Nephron progenitor cell (in vitro differentiated cells): ENCODE results near the gene CNNM1.

ENCODE experiments used
- DNase-seq: peaks from one replicate; pipeline ENCODE4 v3.0.0; 2021
- H3K27ac Mint-ChIP-seq: 2 replicates; pipeline ENCODE4 v1.8.0; 2021; ENCODE audit warnings: mild to moderate bottlenecking, moderate library complexity, mixed read lengths
- H3K27me3 Mint-ChIP-seq: 2 replicates; pipeline ENCODE4 v1.8.0; 2021; ENCODE audit warnings: mild to moderate bottlenecking, low read depth, mixed read lengths; ENCODE audit not compliant: poor library complexity
- H3K36me3 Mint-ChIP-seq: 2 replicates; pipeline ENCODE4 v1.8.0; 2021; ENCODE audit warnings: low read depth, mixed read lengths
- H3K4me1 Mint-ChIP-seq: 2 replicates; pipeline ENCODE4 v1.8.0; 2021; ENCODE audit warnings: mixed read lengths
- H3K4me3 Mint-ChIP-seq: 2 replicates; pipeline ENCODE4 v1.8.0; 2021; ENCODE audit warnings: mild to moderate bottlenecking, moderate library complexity, mixed read lengths
- H3K9me3 Mint-ChIP-seq: 2 replicates; pipeline ENCODE4 v1.8.0; 2021; ENCODE audit warnings: mild to moderate bottlenecking, moderate library complexity, mixed read lengths
- TF ChIP-seq, protein P1 (sequence below): fragments of 200-600 bp; sonication (generic); IDR thresholded peaks from 2 replicates; pipeline ENCODE4 v1.5.0; 2021; ENCODE audit warnings: antibody characterized with exemption

Gene CNNM1

DNA sequence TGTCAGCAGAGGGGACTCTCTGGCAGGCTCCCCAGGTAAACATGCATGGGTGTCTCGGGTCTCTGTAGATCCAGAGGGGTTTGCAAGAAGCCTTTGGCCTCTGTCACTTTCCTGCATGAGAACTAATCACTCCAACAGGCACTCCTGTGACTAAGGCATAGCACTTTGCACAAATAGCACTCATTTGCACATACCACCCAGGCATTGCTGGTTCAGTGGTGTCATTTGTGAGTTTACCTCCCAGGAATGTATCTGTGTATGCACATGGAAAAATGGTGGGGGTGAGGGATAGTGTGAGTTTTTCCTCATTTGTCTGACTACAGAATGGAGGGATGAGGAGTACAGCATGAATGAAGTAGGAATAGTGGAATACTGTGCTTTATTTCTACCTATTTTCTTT lies 39.5 kb downstream of the CNNM1 start:
- Mint-ChIP-seq H3K9me3 (no peaks in the 10 kb centered on the region), H3K4me1 (no peaks in the 10 kb centered on the region), H3K36me3 (no peaks in the 10 kb centered on the region), H3K4me3 (no peak overlapping the region), H3K27ac (no peak overlapping the region), H3K27me3 (peaks cover 55% of the 10 kb centered on the region)
- no peak for DNase-seq
- TF ChIP-seq, protein P1, sequence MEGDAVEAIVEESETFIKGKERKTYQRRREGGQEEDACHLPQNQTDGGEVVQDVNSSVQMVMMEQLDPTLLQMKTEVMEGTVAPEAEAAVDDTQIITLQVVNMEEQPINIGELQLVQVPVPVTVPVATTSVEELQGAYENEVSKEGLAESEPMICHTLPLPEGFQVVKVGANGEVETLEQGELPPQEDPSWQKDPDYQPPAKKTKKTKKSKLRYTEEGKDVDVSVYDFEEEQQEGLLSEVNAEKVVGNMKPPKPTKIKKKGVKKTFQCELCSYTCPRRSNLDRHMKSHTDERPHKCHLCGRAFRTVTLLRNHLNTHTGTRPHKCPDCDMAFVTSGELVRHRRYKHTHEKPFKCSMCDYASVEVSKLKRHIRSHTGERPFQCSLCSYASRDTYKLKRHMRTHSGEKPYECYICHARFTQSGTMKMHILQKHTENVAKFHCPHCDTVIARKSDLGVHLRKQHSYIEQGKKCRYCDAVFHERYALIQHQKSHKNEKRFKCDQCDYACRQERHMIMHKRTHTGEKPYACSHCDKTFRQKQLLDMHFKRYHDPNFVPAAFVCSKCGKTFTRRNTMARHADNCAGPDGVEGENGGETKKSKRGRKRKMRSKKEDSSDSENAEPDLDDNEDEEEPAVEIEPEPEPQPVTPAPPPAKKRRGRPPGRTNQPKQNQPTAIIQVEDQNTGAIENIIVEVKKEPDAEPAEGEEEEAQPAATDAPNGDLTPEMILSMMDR, result no peak

DNA sequence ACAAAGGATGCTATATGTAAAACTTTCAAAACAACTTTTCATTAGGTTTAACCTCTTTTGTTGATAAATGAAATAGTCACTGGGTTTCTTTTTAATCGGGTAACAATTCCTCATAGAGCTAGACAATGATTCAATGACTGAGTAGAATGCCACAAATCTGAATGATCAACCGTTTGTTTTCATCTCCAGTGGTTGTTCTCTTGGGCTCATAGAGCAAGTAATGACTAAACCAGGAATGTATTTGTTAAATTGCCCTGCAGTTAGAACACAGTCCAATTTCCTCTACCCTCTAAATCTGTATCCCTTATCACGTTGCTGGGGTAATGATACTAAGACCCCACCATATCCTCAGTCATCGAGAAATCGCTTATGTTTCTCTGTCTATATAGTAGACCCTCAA lies 40.0 kb downstream of the CNNM1 start:
- Mint-ChIP-seq H3K9me3 (no peaks in the 10 kb centered on the region), H3K4me1 (no peaks in the 10 kb centered on the region), H3K27me3 (peaks cover 52% of the 10 kb centered on the region), H3K27ac (no peak overlapping the region), H3K4me3 (no peak overlapping the region), H3K36me3 (no peaks in the 10 kb centered on the region)
- TF ChIP-seq, protein P1, result no peak
- DNase-seq, result no peak

DNA sequence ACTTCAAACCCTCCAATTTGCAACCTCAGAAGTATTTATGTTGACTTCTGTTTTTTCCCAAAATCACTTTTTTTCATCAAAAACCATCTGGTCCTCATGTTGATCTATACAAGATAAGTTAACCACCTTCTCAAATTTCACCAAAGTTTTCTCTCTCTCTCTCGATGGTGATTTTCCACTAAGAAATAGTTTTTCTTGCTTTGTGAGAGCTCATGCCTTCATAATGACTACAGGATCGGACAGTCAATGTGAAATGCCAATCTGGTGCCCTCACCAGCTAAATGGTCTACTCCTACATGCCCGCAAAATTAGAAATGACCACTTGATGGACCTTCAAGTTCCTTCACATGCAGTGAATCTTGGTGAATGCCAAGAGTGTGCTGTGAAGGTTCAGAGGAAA lies 40.4 kb downstream of the CNNM1 start:
- Mint-ChIP-seq H3K4me3 (no peak overlapping the region), H3K4me1 (no peaks in the 10 kb centered on the region), H3K9me3 (no peaks in the 10 kb centered on the region), H3K36me3 (no peaks in the 10 kb centered on the region), H3K27ac (no peak overlapping the region), H3K27me3 (peaks cover 53% of the 10 kb centered on the region)
- TF ChIP-seq, protein P1, result no peak
- no peak for DNase-seq

DNA sequence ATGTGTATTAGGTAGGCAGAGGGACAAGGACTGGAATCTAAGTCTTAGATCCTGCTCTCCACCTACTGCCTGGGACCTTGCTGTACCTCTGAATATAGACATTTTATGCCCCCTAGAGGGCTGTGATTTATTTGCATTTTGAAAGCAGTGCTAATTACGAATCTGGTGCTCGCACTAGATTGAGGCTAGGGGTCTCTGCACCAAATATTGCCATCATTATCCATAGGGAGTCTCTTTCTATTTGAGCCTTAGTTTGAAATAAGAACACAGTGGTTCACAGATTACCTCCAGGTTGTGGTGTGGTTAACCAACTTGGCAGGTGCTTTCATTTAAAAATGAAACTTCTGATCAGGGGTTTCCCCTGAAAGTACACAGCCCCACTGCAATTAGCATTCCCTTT lies 41.8 kb downstream of the CNNM1 start:
- TF ChIP-seq, protein P1, result peak; percentile 17
- H3K27me3 Mint-ChIP-seq, result peaks cover 47% of the 10 kb centered on the region
- no peaks in the 10 kb centered on the region for H3K36me3 Mint-ChIP-seq
- no peaks in the 10 kb centered on the region for H3K9me3 Mint-ChIP-seq
- no peaks in the 10 kb centered on the region for H3K4me1 Mint-ChIP-seq
- no peak overlapping the region for H3K27ac Mint-ChIP-seq
- DNase-seq, result no peak
- H3K4me3 Mint-ChIP-seq, result no peak overlapping the region

DNA sequence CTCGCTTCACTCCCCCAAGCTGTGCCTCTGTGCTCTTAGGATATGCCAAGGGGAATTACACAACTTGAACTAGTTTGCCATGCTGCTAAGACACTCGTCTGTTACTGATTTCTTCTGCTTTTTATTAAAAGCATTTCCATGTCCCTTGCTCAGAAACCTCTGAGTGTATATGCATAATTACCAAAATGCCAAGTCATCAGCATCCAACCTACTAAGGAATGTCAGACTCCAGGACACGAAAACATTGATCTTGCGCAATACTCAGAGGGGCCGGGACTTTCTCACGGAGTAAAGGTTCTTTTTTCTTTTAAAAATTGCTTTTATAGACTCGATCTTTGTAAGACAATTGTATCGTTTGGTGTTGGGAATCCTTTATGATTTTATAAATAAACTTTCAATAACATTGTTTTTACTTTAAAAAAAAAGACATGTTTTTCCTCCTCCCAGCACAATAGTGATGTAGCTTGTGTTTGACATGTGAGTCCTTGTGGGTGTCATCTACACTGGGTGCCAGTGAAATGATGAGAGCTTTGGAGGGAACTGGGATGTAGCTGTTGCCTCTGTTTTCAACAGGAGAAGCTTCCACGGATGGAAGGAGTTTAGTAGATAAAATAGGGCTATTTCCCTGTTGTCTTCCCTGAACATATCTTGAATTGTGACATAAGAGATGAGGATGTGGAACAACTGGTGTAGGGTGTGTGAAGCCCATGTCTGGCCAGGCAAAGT lies 43.6 kb downstream of the CNNM1 start:
- no peaks in the 10 kb centered on the region for H3K36me3 Mint-ChIP-seq
- H3K27me3 Mint-ChIP-seq, result peaks cover 39% of the 10 kb centered on the region
- no peak for DNase-seq
- H3K27ac Mint-ChIP-seq, result no peak overlapping the region
- H3K4me3 Mint-ChIP-seq, result no peak overlapping the region
- TF ChIP-seq, protein P1, result no peak
- H3K9me3 Mint-ChIP-seq, result no peaks in the 10 kb centered on the region
- no peaks in the 10 kb centered on the region for H3K4me1 Mint-ChIP-seq

DNA sequence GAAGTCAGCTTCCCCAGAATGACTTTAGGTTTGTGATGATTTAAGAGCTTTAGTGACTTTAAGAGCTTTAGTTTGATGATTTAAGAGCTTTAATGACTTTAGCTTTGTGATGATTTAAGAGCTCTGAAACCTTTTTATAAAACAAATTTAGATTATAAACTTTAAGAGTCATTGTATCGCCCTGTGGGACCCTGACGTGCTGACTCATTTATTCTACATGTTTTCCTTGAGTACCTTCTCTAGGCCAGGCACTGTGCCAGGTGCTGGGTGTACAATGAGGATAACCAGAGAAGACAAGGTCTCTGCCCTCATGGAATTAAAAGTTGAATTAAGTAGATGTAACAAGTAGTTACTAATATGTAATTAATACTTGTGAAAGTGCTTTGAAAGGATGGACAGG lies 45.4 kb downstream of the CNNM1 start:
- no peaks in the 10 kb centered on the region for H3K4me1 Mint-ChIP-seq
- H3K27ac Mint-ChIP-seq, result no peak overlapping the region
- H3K4me3 Mint-ChIP-seq, result no peak overlapping the region
- no peak for DNase-seq
- H3K9me3 Mint-ChIP-seq, result no peaks in the 10 kb centered on the region
- H3K27me3 Mint-ChIP-seq, result peaks cover 44% of the 10 kb centered on the region
- H3K36me3 Mint-ChIP-seq, result no peaks in the 10 kb centered on the region
- TF ChIP-seq, protein P1, result no peak
